Measurements from ENCODE around the gene SLC6A13. TPM values are rescaled to one million over a fixed set of nuclear protein-coding genes. Genes with fewer than 3 reads are reported as not detected.

Gene SLC6A13
- total and polyA plus RNA-seq, 2 of the 13 experiments (the other 11 are each of a cell fraction or from before 2014, with no cell fraction given), result 0.05 to 0.15 TPM

GRCh38 chr12:210277-211141 lies 52.1 kb downstream of the SLC6A13 start (continued):
- TF ChIP-seq, protein P1, sequence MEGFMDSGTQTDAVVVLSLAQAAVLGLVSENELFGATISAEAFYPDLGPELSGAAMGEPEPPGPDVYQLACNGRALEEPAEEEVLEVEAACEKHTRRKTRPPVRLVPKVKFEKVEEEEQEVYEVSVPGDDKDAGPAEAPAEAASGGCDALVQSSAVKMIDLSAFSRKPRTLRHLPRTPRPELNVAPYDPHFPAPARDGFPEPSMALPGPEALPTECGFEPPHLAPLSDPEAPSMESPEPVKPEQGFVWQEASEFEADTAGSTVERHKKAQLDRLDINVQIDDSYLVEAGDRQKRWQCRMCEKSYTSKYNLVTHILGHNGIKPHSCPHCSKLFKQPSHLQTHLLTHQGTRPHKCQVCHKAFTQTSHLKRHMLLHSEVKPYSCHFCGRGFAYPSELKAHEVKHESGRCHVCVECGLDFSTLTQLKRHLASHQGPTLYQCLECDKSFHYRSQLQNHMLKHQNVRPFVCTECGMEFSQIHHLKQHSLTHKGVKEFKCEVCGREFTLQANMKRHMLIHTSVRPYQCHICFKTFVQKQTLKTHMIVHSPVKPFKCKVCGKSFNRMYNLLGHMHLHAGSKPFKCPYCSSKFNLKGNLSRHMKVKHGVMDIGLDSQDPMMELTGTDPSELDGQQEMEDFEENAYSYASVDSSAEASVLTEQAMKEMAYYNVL (CRISPR knock-in tag; IDR thresholded peaks at IDR 0.05; ENCODE audit: borderline replicate concordance), result peak; percentile 97
- TF ChIP-seq KMT2A (CRISPR knock-in tag; IDR thresholded peaks at IDR 0.05) (peak; percentile 76), PRDM15 (CRISPR knock-in tag; IDR thresholded peaks at IDR 0.05) (no peak), ZNF337 (CRISPR knock-in tag; IDR thresholded peaks at IDR 0.05; ENCODE audit: borderline replicate concordance, low read depth) (no peak), SOX6 (IDR thresholded peaks at IDR 0.05) (no peak), SOX6 (CRISPR knock-in tag; IDR thresholded peaks at IDR 0.05) (peak; percentile 98), NFYC (CRISPR knock-in tag; IDR thresholded peaks at IDR 0.05) (peak; percentile 65), MED8 (CRISPR knock-in tag; IDR thresholded peaks at IDR 0.05; ENCODE audit: insufficient replicate concordance) (peak; percentile 85), ZBTB42 (CRISPR knock-in tag; IDR thresholded peaks at IDR 0.05) (peak; percentile 98), CAMTA2 (CRISPR knock-in tag; IDR thresholded peaks at IDR 0.05; ENCODE audit: borderline replicate concordance) (peak; percentile 22; the same call in 1 of the 2 replicates), ZNF468 (CRISPR knock-in tag; IDR thresholded peaks at IDR 0.05) (peak; percentile 55; the same call in 1 of the 2 replicates), MYNN (CRISPR knock-in tag; IDR thresholded peaks at IDR 0.05; ENCODE audit: low read depth) (no peak), NPAS2 (CRISPR knock-in tag; IDR thresholded peaks at IDR 0.05; ENCODE audit: borderline replicate concordance) (no peak), JUND (CRISPR knock-in tag; IDR thresholded peaks at IDR 0.05) (peak; percentile 93), ZNF432 (CRISPR knock-in tag; IDR thresholded peaks at IDR 0.05; ENCODE audit: borderline replicate concordance) (no peak), SIX1 (CRISPR knock-in tag; IDR thresholded peaks at IDR 0.05; ENCODE audit: borderline replicate concordance) (peak; percentile 84; the same call in 1 of the 2 replicates)
- TF ChIP-seq, protein P2, sequence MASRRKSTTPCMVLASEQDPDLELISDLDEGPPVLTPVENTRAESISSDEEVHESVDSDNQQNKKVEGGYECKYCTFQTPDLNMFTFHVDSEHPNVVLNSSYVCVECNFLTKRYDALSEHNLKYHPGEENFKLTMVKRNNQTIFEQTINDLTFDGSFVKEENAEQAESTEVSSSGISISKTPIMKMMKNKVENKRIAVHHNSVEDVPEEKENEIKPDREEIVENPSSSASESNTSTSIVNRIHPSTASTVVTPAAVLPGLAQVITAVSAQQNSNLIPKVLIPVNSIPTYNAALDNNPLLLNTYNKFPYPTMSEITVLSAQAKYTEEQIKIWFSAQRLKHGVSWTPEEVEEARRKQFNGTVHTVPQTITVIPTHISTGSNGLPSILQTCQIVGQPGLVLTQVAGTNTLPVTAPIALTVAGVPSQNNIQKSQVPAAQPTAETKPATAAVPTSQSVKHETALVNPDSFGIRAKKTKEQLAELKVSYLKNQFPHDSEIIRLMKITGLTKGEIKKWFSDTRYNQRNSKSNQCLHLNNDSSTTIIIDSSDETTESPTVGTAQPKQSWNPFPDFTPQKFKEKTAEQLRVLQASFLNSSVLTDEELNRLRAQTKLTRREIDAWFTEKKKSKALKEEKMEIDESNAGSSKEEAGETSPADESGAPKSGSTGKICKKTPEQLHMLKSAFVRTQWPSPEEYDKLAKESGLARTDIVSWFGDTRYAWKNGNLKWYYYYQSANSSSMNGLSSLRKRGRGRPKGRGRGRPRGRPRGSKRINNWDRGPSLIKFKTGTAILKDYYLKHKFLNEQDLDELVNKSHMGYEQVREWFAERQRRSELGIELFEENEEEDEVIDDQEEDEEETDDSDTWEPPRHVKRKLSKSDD (CRISPR knock-in tag; IDR thresholded peaks at IDR 0.05; ENCODE audit: low read depth), result peak; percentile 90; the same call in 1 of the 2 replicates
- TF ChIP-seq, protein P3, sequence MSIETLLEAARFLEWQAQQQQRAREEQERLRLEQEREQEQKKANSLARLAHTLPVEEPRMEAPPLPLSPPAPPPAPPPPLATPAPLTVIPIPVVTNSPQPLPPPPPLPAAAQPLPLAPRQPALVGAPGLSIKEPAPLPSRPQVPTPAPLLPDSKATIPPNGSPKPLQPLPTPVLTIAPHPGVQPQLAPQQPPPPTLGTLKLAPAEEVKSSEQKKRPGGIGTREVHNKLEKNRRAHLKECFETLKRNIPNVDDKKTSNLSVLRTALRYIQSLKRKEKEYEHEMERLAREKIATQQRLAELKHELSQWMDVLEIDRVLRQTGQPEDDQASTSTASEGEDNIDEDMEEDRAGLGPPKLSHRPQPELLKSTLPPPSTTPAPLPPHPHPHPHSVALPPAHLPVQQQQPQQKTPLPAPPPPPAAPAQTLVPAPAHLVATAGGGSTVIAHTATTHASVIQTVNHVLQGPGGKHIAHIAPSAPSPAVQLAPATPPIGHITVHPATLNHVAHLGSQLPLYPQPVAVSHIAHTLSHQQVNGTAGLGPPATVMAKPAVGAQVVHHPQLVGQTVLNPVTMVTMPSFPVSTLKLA (IDR thresholded peaks at IDR 0.05), result peak; percentile 59
